ENCODE data around the gene PSEN1.

- TF ChIP-seq CTCF (conservative IDR thresholded peaks at IDR 0.05; ENCODE audit: low read depth in 2 of 2) (no peak), POLR2AphosphoS5 (IDR thresholded peaks at IDR 0.05; ENCODE audit: low read depth) (no peak), REST (IDR thresholded peaks at IDR 0.05; ENCODE audit: unreplicated experiment) (no peak), JUNB (IDR thresholded peaks at IDR 0.05; ENCODE audit: unreplicated experiment) (no peak), EZH2phosphoT487 (IDR thresholded peaks at IDR 0.05; ENCODE audit: unreplicated experiment) (no peak), ZNF462 (CRISPR knock-in tag; IDR thresholded peaks at IDR 0.05) (no peak), CREB1 (CRISPR knock-in tag; IDR thresholded peaks at IDR 0.05; ENCODE audit: low read depth) (no peak), EZH2 (IDR thresholded peaks at IDR 0.05; ENCODE audit: low read depth, unreplicated experiment) (no peak), ETS1 (IDR thresholded peaks at IDR 0.05) (no peak), STAT1 (IDR thresholded peaks at IDR 0.05; ENCODE audit: unreplicated experiment) (no peak), NANOG (IDR thresholded peaks at IDR 0.05; ENCODE audit: borderline replicate concordance) (no peak), ZNF114 (CRISPR knock-in tag; IDR thresholded peaks at IDR 0.05) (no peak), ZNF331 (CRISPR knock-in tag; IDR thresholded peaks at IDR 0.05; ENCODE audit: low read depth) (no peak)
Measured at GRCh38 chr14:73176685-73177084, 40.4 kb downstream of the PSEN1 start.
